CD8-positive, alpha-beta memory T cell (primary cell): ENCODE data around the gene OGFOD2. TPM values are rescaled to one million over a fixed set of nuclear protein-coding genes. Genes with fewer than 3 reads are reported as not detected.

Experiments used
- CTCF ChIA-PET: fragments of 350-600 bp; sonication (Branson Sonifier 250); formaldehyde crosslinking; loops from one replicate; lab custom pipeline; 2021; ENCODE audit warnings: antibody characterized with exemption; lab: Charles Lee
- POLR2A ChIA-PET: fragments of 350-600 bp; sonication (Branson Sonifier 250); formaldehyde crosslinking; loops from one replicate; lab custom pipeline; 2021; ENCODE audit warnings: antibody characterized with exemption; lab: Charles Lee
- DNase-seq, 5 donors: peaks; one replicate each; pipeline versions ENCODE4 v3.0.0 to v3.0.0-alpha.2; 2020 to 2022; ENCODE audit warnings: mixed read lengths in 1 of 5
- H3K27ac ChIP-seq: one replicate; pipeline ENCODE4 v1.7.0; 2013; ENCODE audit warnings: low read depth, mild to moderate bottlenecking, low read length, moderate library complexity
- H3K27me3 ChIP-seq: 2 replicates; pipeline ENCODE4 v1.7.0; 2013; ENCODE audit warnings: low read length, mild to moderate bottlenecking; ENCODE audit not compliant: insufficient read depth, poor library complexity, severe bottlenecking
- H3K36me3 ChIP-seq: 2 replicates; pipeline ENCODE4 v1.7.0; 2013; ENCODE audit warnings: mild to moderate bottlenecking, low read length, moderate library complexity; ENCODE audit not compliant: insufficient read depth
- H3K4me1 ChIP-seq: 2 replicates; pipeline ENCODE4 v1.7.0; 2013; ENCODE audit warnings: mild to moderate bottlenecking, low read length, moderate library complexity; ENCODE audit not compliant: insufficient read depth
- H3K4me3 ChIP-seq: 2 replicates; pipeline ENCODE4 v1.7.0; 2013; ENCODE audit warnings: mild to moderate bottlenecking, low read length
- H3K9me3 ChIP-seq: 2 replicates; pipeline ENCODE4 v1.7.0; 2013; ENCODE audit warnings: mild to moderate bottlenecking, low read length
- H3K27ac Mint-ChIP-seq, 8 donors: one replicate each; pipeline ENCODE4 v1.8.0; 2020 to 2021; ENCODE audit warnings: mixed read lengths in 8 of 8, mild to moderate bottlenecking in 6 of 8, inconsistent platforms in 3 of 8, moderate library complexity in 3 of 8
- H3K27me3 Mint-ChIP-seq, 2 donors: one replicate each; pipeline ENCODE4 v1.8.0; 2020 to 2021; ENCODE audit warnings: mixed read lengths in 2 of 2, mild to moderate bottlenecking in 1 of 2, moderate library complexity in 1 of 2
- H3K36me3 Mint-ChIP-seq, 3 donors: one replicate each; pipeline ENCODE4 v1.8.0; 2020 to 2021; ENCODE audit warnings: mixed read lengths in 3 of 3, inconsistent platforms in 1 of 3, mild to moderate bottlenecking in 1 of 3
- H3K4me1 Mint-ChIP-seq, 3 donors: one replicate each; pipeline ENCODE4 v1.8.0; 2020 to 2021; ENCODE audit warnings: mixed read lengths in 3 of 3, inconsistent platforms in 1 of 3, mild to moderate bottlenecking in 1 of 3
- H3K4me3 Mint-ChIP-seq, 7 donors: one replicate each; pipeline ENCODE4 v1.8.0; 2020 to 2021; ENCODE audit warnings: mixed read lengths in 7 of 7, mild to moderate bottlenecking in 6 of 7, moderate library complexity in 4 of 7, inconsistent platforms in 2 of 7
- H3K9me3 Mint-ChIP-seq, 5 donors: one replicate each; pipeline ENCODE4 v1.8.0; 2020 to 2022; ENCODE audit warnings: mixed read lengths in 5 of 5, mild to moderate bottlenecking in 3 of 5, moderate library complexity in 2 of 5, inconsistent platforms in 1 of 5
- polyA plus RNA-seq: library from polyadenylated mRNA; unstranded; fragments of 300-500 nt; fragmentation: Illumina TruSeq; gene quantifications from one replicate; pipeline ENCODE4 v1.2.3, GENCODE V29; 2021
- total RNA-seq, 2 experiments: library from RNA; stranded (reverse); gene quantifications; one replicate each; pipeline ENCODE4 v1.2.3, GENCODE V29; 2021

OGFOD2 gene
- total and polyA plus RNA-seq, 3 experiments from 2014 or later, result 14.9 to 29.5 (median 27.7) TPM

GRCh38 chr12:122988036-122988435 is 13.0 kb downstream of the OGFOD2 start:
- no peaks in the 10 kb centered on the region for H3K9me3 ChIP-seq
- no peak overlapping the region for H3K27ac ChIP-seq
- POLR2A ChIA-PET, result no interaction called here
- no peak for DNase-seq
- CTCF ChIA-PET, result no interaction called here
- Mint-ChIP-seq H3K4me3 (no peak overlapping the region), H3K27me3 (no peaks in the 10 kb centered on the region), H3K9me3 (peaks cover 0 to 1% (median 0%) of the 10 kb centered on the region in 5 donors), H3K27ac (no peak overlapping the region), H3K4me1 (peaks cover 4 to 16% (median 13%) of the 10 kb centered on the region in 3 donors), H3K36me3 (peaks cover 0 to 26% (median 2%) of the 10 kb centered on the region in 3 donors)
- H3K36me3 ChIP-seq, result no peaks in the 10 kb centered on the region
- H3K27me3 ChIP-seq, result no peaks in the 10 kb centered on the region
- peaks cover 10% of the 10 kb centered on the region for H3K4me1 ChIP-seq
- no peak overlapping the region for H3K4me3 ChIP-seq

- DNase-seq, result no peak
- no peak overlapping the region for H3K27ac ChIP-seq
- CTCF ChIA-PET, result no interaction called here
- Mint-ChIP-seq H3K4me3 (no peak overlapping the region), H3K4me1 (peaks cover 0 to 9% (median 7%) of the 10 kb centered on the region in 3 donors), H3K36me3 (peaks cover 0 to 19% (median 2%) of the 10 kb centered on the region in 3 donors), H3K27ac (peak overlapping the region in 1 of 8 donors; percentile 70), H3K9me3 (peaks cover 0 to 1% (median 0%) of the 10 kb centered on the region in 5 donors), H3K27me3 (no peaks in the 10 kb centered on the region)
- POLR2A ChIA-PET, result no interaction called here
- H3K4me3 ChIP-seq, result no peak overlapping the region
- no peaks in the 10 kb centered on the region for H3K9me3 ChIP-seq
- H3K36me3 ChIP-seq, result no peaks in the 10 kb centered on the region
- peaks cover 7% of the 10 kb centered on the region for H3K4me1 ChIP-seq
- no peaks in the 10 kb centered on the region for H3K27me3 ChIP-seq
These were observed 13.7 kb downstream of the OGFOD2 start for GRCh38 chr12:122988612-122989212.

GRCh38 chr12:122989225-122989839 is 14.3 kb downstream of the OGFOD2 start:
- H3K4me3 Mint-ChIP-seq, result no peak overlapping the region
- H3K4me3 ChIP-seq, result no peak overlapping the region
- H3K27me3 ChIP-seq, result no peaks in the 10 kb centered on the region
- no peaks in the 10 kb centered on the region for H3K27me3 Mint-ChIP-seq
- H3K27ac ChIP-seq, result no peak overlapping the region
- H3K36me3 Mint-ChIP-seq, result peaks cover 0 to 15% (median 2%) of the 10 kb centered on the region in 3 donors
- H3K4me1 ChIP-seq, result peaks cover under 1% of the 10 kb centered on the region
- no peak overlapping the region for H3K27ac Mint-ChIP-seq
- peaks cover 0 to 1% (median 0%) of the 10 kb centered on the region in 5 donors for H3K9me3 Mint-ChIP-seq
- no peak for DNase-seq
- ChIA-PET POLR2A (no interaction called here), CTCF (no interaction called here)
- no peaks in the 10 kb centered on the region for H3K9me3 ChIP-seq
- no peaks in the 10 kb centered on the region for H3K36me3 ChIP-seq
- H3K4me1 Mint-ChIP-seq, result peaks cover 0 to 3% (median 3%) of the 10 kb centered on the region in 3 donors

GRCh38 chr12:122989874-122990419 is 14.9 kb downstream of the OGFOD2 start:
- ChIA-PET CTCF (no interaction called here), POLR2A (no interaction called here)
- H3K4me3 ChIP-seq, result no peak overlapping the region
- no peaks in the 10 kb centered on the region for H3K4me1 Mint-ChIP-seq
- H3K27ac Mint-ChIP-seq, result no peak overlapping the region
- no peaks in the 10 kb centered on the region for H3K4me1 ChIP-seq
- H3K27me3 Mint-ChIP-seq, result no peaks in the 10 kb centered on the region
- no peak overlapping the region for H3K27ac ChIP-seq
- H3K9me3 Mint-ChIP-seq, result peaks cover 0 to 1% (median 0%) of the 10 kb centered on the region in 5 donors
- peaks cover 0 to 10% (median 0%) of the 10 kb centered on the region in 3 donors for H3K36me3 Mint-ChIP-seq
- no peaks in the 10 kb centered on the region for H3K27me3 ChIP-seq
- no peak overlapping the region for H3K4me3 Mint-ChIP-seq
- no peak for DNase-seq
- no peaks in the 10 kb centered on the region for H3K9me3 ChIP-seq
- H3K36me3 ChIP-seq, result no peaks in the 10 kb centered on the region

GRCh38 chr12:122990561-122990960 is 15.5 kb downstream of the OGFOD2 start:
- Mint-ChIP-seq H3K9me3 (no peaks in the 10 kb centered on the region), H3K27ac (no peak overlapping the region), H3K36me3 (peaks cover 0 to 6% (median 0%) of the 10 kb centered on the region in 3 donors), H3K4me1 (no peaks in the 10 kb centered on the region), H3K27me3 (no peaks in the 10 kb centered on the region), H3K4me3 (peak overlapping the region in 1 of 7 donors; percentile 73)
- Histone ChIP-seq H3K27ac (no peak overlapping the region), H3K36me3 (no peaks in the 10 kb centered on the region), H3K4me1 (no peaks in the 10 kb centered on the region), H3K27me3 (no peaks in the 10 kb centered on the region), H3K9me3 (no peaks in the 10 kb centered on the region), H3K4me3 (no peak overlapping the region)
- CTCF ChIA-PET, result no interaction called here
- POLR2A ChIA-PET, result no interaction called here
- peak in 1 of 5 donors; percentile 41 for DNase-seq

GRCh38 chr12:122990961-122991622 is 16.0 kb downstream of the OGFOD2 start:
- Mint-ChIP-seq H3K9me3 (no peaks in the 10 kb centered on the region), H3K27ac (peak overlapping the region in 1 of 8 donors; percentile 69), H3K36me3 (peaks cover 0 to 6% (median 0%) of the 10 kb centered on the region in 3 donors), H3K4me3 (no peak overlapping the region), H3K27me3 (no peaks in the 10 kb centered on the region), H3K4me1 (no peaks in the 10 kb centered on the region)
- peak in 1 of 5 donors; percentile 44 for DNase-seq
- ChIA-PET POLR2A (interaction anchor here (0.7 kb wide), 1 partner anchor 136 kb away, joined by 3 read pairs; no protein-coding TSS in a partner anchor), CTCF (no interaction called here)
- Histone ChIP-seq H3K27me3 (no peaks in the 10 kb centered on the region), H3K27ac (no peak overlapping the region), H3K4me1 (no peaks in the 10 kb centered on the region), H3K4me3 (no peak overlapping the region), H3K9me3 (no peaks in the 10 kb centered on the region), H3K36me3 (no peaks in the 10 kb centered on the region)

GRCh38 chr12:122991623-122992275 is 16.7 kb downstream of the OGFOD2 start:
- H3K36me3 ChIP-seq, result no peaks in the 10 kb centered on the region

More at GRCh38 chr12:122991623-122992275, 16.7 kb downstream of the OGFOD2 start:
- H3K9me3 ChIP-seq, result no peaks in the 10 kb centered on the region
- H3K4me1 ChIP-seq, result no peaks in the 10 kb centered on the region
- H3K27me3 ChIP-seq, result no peaks in the 10 kb centered on the region
- Mint-ChIP-seq H3K27ac (no peak overlapping the region), H3K9me3 (no peaks in the 10 kb centered on the region), H3K36me3 (peaks cover 0 to 6% (median 0%) of the 10 kb centered on the region in 3 donors), H3K4me3 (no peak overlapping the region), H3K27me3 (no peaks in the 10 kb centered on the region), H3K4me1 (no peaks in the 10 kb centered on the region)
- H3K4me3 ChIP-seq, result no peak overlapping the region
- DNase-seq, result peak in 1 of 5 donors; percentile 25
- CTCF ChIA-PET, result no interaction called here
- no peak overlapping the region for H3K27ac ChIP-seq
- POLR2A ChIA-PET, result interaction anchor here (0.6 to 0.7 kb wide), 2 partner anchors 99 to 135 kb away, joined by 3 read pairs; no protein-coding TSS in a partner anchor
